ENCODE measurements around the gene TSTD2.

The TSTD2 gene

DNA sequence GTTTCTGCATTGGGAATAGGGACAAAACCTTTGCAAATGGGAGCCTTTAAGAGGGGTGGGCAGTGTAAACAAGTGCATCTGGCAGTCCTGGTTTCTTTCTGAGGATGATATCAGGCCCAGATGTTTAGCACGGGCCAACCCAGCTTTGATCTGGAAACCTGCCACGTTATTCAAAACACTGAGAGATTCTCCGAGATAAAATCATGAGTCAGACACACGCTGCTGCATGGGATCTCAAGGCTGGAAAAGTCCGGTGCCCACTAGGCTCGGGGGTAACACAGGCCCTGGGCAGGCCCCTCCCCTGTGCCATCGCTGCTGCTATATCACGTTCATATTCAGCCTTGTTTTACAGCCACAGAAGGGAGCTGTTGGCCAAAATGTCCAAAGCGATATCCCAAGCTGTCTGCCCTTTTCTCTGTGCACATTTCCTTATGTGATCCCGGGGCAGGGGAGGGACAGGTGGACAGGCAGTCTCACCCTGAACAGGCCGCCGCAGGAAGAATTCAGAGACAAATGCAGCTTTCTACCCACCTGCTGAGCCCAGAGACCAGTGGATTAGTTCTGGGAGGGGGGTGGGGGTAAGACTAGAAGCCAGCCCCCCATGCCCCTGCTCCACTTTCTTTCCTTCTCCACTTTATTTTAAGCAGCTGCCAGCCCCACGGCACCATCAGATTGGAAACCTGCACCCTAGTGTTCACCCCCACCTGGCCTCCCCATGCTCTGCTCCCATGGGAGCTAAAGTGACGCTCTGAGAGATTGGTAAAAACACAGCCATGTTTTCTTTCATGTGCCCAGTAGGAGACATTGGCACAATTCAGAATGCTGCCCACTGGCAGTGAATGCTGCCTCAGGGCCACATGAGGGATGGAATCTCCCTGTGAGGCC is 68.6 kb downstream of the TSTD2 start:
- no peak for DNase-seq (ENCODE audit: low read depth in 2 of 2, low spot score in 1 of 2)

DNA sequence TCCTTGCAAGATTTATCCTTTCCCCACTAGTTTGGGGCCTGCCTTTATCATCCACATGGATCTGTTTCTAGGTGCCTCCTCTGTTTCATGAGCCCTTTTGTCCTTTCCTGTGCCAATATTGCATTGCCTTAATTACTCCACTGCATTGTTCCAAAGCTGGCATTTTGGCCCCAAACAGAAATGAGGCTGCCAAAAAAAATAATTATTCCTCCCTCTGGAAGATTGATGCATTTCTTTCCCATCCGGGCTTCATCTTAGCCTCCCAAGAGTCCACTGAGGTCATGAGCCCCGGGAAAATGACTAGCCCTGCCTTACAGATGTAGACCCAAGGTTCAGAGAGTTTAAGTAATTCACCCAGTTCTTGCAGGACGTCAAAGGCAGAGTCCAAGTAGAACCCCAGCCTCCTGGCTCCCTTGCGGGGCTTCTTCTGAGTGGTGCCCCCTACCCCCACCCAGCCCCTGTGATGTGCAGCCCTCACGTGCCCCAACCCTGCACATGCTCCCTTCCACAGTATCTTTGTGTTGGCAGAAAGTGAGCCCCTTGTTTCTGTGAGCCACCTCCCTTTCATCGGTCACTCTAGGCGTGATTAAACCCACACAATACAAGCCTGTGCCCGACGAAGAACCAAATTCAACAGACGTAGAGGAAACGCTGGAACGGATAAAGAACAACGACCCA is 69.6 kb downstream of the TSTD2 start:
- no peak for DNase-seq (ENCODE audit: low read depth in 2 of 2, low spot score in 1 of 2)

DNA sequence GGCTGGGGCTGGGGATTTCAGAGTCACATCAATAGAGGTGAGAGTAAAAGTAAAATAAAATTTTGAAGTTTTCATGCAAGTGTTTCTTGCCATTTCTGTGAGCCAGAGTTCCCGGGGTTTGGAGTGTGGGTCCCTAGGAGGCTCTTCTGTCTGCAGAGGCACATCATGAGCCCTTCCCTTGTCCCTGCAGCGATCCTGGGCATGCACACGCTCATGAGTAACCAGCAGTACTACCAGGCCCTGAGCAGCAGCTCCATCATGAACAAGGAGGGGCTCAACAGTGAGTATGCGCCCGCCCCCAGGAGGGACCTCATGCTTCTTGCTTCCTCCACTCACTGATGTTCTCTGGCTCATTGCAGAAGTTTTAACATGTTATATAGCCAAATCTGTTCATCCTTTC is 70.6 kb downstream of the TSTD2 start:
- no peak for DNase-seq (ENCODE audit: low read depth in 2 of 2, low spot score in 1 of 2)

DNA sequence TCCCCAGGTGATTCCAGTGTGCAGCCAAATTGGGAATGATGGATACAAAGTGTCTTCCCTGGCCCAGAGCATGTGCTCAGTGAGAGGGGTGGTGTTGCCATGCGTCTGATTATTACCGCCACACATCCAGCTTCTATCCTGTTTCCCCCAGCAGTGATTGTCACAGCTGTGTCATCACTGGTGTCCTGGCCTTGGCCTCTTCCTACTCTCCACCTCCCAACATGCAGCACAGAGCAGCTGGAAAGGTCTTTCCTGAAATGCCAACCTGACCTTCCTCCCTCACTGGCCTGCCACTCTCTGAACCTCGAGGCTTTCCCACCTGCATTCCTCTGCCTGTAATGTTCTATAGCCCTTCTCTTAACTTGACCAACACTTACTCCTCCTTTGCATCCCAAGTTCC is 71.7 kb downstream of the TSTD2 start:
- no peak for DNase-seq (ENCODE audit: low read depth in 2 of 2, low spot score in 1 of 2)

DNA sequence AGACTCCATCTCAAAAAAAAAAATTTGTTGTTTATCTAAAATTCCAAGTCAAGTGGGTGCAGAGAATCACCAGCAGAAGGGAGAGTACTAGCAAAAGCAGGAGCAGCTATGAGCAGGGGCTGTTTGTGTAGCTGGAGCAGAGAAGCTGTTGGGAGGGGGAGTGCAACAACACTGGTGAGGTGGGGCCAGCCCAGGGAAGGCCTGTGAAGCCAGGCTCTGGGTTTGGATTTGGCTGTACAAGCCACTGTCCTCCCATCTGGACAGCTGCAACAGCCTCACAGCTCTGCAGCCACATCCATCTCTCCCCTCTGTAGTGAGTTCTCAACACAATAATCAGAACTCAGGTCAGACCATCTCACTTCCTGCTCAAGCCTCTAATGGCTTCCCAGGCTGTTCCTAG is 72.3 kb downstream of the TSTD2 start:
- no peak for DNase-seq (ENCODE audit: low read depth in 2 of 2, low spot score in 1 of 2)

DNA sequence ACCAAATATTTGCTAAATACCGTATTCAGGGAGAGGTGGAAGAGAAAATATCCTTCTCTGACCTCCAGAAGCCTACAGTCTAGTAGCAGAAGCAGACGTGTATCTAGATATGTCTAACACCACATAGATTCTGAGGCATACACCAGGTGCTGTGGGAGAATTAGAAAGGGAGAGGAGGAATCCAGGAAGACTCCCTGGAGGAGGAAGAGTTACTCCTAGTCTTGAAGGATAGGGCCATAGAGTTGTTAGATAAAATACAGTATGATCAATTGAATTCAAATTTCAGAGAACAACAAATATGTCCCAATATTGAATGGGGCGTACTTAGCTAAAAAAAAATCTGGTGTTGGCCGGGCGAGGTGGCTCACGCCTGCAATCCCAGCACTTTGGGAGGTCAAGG is 73.0 kb downstream of the TSTD2 start:
- no peak for DNase-seq (ENCODE audit: low read depth in 2 of 2, low spot score in 1 of 2)

DNA sequence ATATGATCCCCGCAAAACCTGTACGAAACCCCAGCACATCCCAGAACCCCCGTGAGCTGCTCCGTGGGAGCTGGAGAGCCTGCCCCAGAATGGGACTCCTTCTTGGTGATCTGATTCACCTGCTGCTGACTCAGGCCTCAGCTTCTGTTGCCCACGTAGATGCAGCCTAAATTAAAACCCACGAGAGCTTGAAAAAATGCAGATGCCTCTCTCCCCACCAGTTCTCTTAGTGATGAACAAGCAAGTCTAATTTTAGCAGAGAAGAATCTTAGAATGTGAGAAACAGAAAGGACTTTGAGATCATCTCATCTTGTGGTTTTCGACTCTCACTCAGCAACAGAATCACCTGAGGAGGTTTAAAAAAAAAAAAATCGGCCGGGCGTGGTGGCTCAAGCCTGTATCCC is 74.1 kb downstream of the TSTD2 start:
- DNase-seq (ENCODE audit: low read depth in 2 of 2, low spot score in 1 of 2): no peak

DNA sequence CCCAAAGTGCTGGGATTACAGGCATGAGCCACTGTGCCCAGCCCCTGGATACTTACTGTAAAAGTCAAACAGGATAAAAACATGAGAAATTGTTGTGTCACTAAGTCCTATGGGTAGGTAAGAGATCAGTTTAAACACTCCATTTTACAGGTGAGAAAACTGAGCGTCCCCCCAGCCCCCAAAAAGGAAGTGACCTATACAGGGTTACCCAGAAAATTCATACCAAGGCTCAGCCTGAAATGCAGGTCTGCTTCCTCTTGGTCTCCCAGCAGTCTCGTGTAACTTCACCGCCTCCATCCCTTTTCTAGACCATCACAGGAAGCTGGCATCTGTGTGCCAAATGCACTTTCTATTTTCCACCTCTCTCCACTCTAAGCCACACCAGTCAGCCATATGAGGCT is 74.5 kb downstream of the TSTD2 start:
- DNase-seq (ENCODE audit: low read depth in 2 of 2, low spot score in 1 of 2): no peak

DNA sequence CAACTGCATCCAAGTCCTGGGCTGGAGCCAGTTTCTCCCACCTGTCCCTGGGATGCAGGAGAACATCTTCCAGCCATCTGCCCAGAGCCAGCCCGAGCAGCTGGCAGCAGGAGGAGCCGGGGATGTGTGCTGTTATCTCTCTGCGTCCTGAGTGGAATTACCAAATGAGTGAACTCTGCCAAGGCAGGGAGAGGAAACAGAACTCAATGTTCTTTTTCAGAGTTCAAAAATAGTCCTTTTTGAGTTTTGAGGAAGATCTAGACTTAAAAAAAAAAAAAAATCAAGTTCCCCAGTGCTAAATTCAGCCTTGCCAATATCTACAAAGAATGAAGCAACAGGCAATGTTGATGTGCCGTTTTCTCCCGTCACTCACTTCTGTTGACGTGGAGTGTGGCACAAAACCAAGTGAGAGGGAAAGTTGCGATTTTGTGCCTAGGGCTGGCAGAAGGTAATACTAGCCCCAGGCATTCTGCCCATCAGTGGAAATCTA is 75.5 kb downstream of the TSTD2 start:
- DNase-seq (ENCODE audit: low read depth in 2 of 2, low spot score in 1 of 2): no peak

DNA sequence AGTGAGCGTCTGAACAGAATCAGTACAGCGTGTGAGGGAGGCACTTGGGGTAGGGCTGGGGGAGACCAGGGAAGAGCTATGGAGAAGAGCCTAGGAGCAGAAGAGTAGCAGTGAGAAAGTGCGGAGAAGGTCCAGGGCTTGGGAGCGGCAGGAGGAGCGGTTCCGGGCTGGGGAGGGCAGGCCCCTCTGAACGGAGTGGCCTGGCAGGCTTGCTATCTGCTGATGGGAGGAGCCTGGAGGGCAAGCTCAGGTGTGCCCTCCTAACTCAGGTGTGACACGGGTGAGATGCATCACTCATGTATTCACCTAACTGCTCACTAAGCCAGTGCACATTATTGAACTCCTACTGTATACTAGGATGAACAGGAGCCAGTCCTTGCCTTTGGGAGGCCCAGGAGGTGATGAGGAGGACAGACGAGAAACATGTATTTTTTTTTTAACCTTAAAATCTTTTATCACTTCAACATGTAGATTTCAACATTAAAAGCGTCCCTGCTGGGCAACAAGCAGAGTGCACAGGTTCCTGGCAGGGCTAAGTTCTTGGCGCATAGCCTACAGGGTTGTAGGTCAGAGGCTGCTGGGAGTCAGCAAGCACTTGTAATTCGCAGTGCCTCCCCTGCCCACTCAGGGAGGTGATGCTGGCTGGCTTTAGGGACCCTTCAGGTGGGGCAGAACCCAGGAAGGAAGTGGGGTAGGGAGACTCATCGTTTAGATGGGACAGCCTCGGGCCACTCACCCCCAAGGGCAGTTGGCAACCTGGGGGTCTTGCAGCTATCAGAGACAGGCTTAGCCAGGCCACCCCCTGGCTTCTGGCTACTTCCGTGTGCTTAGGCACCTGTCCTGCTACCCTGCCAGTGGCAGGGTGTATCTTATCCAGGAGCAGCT is 76.2 kb downstream of the TSTD2 start:
- no peak for DNase-seq (ENCODE audit: low read depth in 2 of 2, low spot score in 1 of 2)

DNA sequence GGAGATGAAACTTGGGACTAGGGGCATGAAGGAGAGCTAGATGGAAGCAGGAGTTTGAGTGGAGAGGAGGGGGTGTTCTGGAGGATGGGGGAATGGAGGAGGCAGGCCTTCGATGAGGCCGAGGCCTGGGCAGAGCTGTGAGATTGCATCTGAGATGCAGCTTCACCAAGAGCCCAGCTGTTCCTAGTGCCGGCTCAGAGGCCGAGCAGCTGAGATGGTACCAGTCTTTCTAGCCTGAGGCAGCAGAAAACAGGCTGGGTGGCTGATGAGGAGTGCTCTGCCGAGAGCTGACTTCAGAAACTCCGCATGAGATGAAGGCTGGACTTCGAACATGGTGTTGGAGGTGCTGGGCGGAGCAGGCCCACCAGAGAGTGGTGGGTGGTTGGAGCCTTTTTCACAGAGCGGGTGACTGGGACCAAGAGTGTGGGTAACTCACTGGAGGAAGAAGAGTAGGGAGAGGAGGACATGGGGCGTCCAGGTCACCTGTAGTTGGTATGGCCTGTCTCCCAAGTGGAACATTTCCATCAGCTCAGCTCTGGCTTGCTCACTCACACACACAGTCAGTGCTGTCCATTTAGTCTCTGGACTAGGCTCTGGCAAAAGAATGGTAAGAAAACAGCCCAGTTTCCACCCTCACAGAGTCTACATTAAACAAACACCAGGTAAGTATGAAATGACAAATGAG is 77.0 kb downstream of the TSTD2 start:
- DNase-seq (ENCODE audit: low read depth in 2 of 2, low spot score in 1 of 2): no peak

DNA sequence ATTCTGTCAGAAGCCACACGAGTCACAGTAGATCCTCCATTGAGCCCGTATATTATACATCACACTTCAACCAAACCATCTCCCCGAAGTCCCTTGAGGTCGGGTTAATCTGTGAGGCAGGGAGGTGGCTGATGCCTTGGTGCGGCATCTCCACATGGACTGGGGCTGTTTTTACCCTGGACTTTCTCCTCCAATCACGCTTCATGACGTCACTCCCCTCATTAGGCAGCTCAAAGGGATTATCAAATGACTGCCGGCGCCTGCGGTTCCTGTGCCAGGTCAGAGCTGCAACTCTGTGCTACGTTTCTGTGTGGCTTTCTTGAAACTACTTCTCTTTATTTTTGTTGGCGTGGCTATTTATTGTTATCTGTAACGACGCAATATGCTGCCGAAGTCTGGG is 78.0 kb downstream of the TSTD2 start:
- DNase-seq (ENCODE audit: low read depth in 2 of 2, low spot score in 1 of 2): no peak

DNA sequence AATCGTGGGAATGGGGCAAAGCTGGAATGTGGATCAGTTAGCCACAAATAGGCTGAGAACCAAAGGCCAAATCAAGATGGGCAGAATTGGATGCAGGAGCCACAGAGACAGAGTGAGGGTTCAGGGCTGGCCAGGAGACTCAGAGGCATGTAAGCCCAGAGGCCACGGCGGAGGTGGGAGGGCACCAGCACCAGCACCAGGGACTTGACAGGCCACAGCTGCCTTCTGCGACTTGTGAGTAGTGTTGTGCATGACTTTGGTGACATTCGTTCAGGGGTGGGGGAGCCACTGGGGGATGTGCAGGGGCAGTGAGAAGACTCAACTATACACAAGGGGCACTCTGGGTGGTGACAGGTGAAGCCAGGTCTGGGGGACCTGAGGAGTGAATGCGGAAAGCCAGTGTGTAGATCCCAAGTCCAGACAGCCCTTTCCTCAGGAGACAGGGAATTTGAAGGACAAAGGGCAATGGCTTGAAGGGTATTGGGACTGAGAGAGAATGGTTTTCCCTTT is 78.5 kb downstream of the TSTD2 start:
- no peak for DNase-seq (ENCODE audit: low read depth in 2 of 2, low spot score in 1 of 2)

DNA sequence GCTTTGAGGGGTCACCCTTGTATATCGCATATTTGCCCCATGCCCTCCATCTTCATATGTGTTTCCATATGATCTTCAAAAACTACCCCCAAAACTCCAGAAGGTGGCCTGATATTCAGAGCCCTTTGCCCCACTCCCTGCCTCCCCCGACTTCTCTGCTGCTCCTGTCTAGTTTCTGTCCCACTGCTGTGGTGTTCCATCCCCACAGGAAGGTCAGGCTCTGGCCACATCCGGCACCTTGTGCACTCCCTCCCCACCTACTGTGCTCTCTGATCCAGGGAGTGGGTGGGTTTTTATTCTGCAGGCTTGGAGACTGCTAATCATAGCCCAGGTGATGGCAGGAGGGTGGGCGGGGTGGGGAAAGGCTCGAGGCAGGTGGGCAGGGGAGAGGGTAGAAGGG is 79.3 kb downstream of the TSTD2 start:
- no peak for DNase-seq (ENCODE audit: low read depth in 2 of 2, low spot score in 1 of 2)

DNA sequence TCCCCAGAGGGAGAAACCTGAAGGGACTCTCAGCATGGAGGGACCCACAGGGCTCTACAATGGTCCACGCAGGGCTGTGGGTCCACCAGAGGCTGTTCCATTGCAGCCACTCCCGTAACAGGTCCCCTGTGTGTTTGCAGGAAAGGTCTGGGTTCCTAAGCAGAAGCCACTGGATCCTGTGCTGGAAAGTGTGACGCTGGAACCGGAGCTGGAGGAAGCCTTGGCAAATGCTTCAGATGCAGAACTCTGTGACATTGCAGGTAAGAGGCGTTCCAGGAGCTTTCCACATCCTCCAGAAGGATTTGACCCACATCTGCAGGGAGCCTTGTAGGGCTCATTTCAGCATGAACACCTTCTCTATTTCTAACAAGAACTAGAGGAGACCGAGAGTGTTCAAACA is 80.0 kb downstream of the TSTD2 start:
- DNase-seq (ENCODE audit: low read depth in 2 of 2, low spot score in 1 of 2): no peak

DNA sequence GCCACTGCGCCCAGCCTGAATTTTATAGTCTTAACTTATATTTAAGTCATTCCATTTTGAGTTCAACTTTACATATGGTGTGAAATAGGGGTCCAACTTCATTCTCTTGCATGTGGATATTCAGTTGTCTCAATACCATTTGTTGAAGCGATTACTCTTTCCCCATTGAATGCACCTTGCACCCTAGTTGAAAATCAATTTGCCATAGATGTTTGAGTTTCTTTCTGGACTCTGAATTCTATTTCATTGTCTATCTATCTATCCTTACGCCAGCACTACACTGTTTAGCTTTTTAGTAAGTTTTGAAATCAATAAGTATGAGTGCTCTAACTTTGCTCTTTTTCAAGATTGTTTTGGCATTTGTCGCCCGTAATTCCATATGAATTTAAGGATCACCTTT is 81.9 kb downstream of the TSTD2 start:
- no peak for DNase-seq (ENCODE audit: low read depth in 2 of 2, low spot score in 1 of 2)

DNA sequence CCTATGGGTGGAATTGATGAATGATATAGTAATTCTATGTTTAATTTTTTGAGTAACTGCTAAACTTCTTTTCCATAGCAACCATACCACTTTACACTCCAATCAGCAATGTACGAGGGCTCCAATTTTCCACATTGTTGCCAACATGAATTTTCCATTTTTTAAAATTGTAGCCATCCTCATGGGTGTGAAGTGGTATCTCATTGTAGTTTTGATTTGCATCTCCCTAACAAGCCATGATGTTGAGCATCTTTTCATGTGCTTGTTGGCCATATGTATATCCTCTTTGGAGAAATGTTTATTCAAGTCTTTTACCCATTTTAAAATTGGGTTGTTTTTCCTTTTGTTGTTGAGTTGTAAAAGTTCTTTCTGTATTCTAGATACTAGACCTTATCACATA is 82.8 kb downstream of the TSTD2 start:
- no peak for DNase-seq (ENCODE audit: low read depth in 2 of 2, low spot score in 1 of 2)

Measured in stimulated activated CD8-positive, alpha-beta memory T cell treated with anti-CD3 and anti-CD28 coated beads, Interleukin-4, amount 100 ng/mL, for 1 hour (primary cell).